ENCODE data around the gene PITRM1.
"Not testable (repeated sequence)": the region's sequence is repeated elsewhere in the genome, so short reads cannot be mapped to it uniquely, and the experiment has no call there.

Gene PITRM1

GRCh38 chr10:3118641-3119091 is 53.9 kb downstream of the PITRM1 start:
- FAIRE-seq = no peak

- no peak for FAIRE-seq
Measured at GRCh38 chr10:3117486-3117885, 55.1 kb downstream of the PITRM1 start.

- no peak for FAIRE-seq
Measured at GRCh38 chr10:3116508-3117100, 56.0 kb downstream of the PITRM1 start.

DNA sequence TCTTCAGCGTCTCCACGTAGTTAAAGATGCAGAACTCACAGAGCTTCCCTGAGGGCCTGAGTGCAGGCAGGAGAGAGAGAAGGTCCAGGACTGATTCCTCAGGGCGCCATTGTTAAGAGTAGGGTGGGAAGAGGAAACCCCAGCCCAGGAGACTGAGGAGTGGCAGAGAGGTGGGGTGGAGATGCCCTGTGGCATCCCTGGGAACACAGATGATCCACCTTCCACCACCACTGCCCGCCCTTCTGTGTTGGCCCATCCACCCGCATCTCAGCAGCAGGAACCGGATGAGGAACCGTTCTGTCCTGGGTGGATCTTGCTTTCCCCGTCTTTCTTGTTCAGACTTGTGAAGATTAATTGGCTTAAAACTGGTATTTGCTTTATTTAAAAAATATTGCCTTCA is 56.9 kb downstream of the PITRM1 start:
- no peak for FAIRE-seq

DNA sequence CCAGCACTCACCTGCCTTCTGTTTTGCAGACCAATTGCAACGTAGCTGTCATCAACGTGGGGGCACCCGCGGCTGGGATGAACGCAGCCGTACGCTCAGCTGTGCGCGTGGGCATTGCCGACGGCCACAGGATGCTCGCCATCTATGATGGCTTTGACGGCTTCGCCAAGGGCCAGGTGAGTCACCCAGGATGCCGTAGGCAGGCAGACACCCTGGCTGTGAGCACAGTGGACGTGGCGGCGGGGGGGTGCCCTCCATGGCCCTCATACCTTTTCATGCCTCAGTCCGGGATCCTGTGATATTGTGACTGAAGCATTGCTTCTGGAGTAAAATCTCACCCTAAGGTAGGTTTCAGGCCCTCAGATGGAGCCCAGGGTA is 59.2 kb downstream of the PITRM1 start:
- FAIRE-seq = no peak

DNA sequence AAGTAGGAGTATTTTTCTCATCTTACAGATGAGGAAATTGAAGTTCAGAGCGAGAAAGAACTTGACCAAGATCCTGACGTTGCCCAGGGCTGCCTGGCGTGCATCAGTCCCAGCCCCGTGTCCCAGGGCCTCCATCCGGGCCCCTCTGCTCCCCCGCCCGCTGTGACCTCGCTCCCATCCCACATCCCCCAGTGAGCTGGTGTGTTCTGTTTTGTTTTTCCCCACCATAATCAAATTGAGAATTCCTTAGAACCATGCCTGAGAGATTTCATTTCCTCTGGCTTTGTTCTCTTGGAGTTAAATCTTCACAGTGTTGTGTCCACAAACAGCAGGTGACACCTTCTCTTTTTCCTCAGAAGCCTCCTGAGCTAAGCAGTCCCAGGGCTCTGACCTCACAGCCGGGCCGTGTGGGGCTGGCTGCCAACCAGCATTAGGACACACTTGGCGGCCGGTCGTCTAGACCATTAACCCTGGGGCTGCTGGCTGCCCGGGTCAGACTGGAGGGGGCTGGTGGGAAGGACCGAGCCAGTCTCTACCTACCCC is 60.9 kb downstream of the PITRM1 start:
- no peak for FAIRE-seq

- FAIRE-seq = no peak
Measured at GRCh38 chr10:3110782-3111620, 61.6 kb downstream of the PITRM1 start.

DNA sequence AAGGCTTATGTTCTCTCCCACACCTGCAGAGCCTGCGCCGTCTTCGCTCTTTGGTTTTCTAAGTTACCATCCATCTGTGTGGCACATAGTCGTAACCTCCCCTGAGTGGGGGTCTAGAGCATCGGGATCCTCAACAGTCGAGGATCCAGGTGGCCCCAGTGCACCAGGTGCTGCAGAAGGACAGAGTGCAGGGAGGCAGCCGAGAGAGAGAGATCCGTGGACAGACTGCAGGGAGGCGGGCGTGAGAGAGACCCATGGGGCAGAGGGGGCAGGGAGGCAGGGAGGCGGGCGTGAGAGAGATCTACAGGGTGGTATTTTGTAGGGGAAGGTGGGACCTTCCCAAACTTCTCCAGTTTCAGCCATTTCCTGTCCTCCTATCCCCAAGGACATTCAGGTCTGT is 62.9 kb downstream of the PITRM1 start:
- FAIRE-seq = no peak

DNA sequence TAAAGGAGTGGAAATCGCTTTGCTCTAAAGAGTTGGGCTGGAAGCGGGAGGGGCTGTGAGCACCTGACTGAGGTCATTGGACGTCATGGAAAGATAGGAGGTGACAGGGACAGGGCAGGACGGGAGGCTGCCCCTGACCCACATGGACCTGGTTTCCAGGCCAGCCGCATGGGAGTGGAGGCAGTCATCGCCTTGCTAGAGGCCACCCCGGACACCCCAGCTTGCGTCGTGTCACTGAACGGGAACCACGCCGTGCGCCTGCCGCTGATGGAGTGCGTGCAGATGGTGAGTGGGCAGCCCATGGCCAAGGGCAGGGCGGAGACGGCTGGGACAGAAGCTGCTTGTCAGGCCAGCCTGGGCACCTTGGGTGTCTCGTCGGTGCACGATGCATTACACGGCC is 63.4 kb downstream of the PITRM1 start:
- FAIRE-seq = no peak

DNA sequence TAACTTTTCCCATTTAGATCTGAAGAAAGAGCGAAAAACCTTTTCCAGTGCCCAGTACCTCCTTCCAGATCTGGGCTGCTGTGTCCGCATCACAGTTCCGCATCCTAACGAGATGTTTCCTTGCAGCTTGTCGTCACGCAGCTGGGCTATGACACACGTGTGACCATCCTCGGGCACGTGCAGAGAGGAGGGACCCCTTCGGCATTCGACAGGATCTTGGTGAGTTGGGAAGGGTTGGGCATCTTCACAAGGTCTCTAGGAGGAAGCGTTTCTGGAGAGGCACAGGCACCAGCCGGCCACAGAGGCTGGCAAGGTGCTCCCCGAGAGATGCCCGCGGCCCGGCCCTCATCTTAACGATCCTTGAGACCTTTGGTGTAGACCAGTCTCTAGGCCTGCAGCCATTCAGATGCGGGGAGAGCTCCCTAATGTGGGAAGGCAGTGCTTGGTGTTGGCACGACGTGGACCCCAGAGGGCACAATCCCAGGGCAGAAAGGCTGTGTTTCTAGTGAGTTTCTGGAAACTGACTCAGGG is 63.9 kb downstream of the PITRM1 start:
- no peak for FAIRE-seq

DNA sequence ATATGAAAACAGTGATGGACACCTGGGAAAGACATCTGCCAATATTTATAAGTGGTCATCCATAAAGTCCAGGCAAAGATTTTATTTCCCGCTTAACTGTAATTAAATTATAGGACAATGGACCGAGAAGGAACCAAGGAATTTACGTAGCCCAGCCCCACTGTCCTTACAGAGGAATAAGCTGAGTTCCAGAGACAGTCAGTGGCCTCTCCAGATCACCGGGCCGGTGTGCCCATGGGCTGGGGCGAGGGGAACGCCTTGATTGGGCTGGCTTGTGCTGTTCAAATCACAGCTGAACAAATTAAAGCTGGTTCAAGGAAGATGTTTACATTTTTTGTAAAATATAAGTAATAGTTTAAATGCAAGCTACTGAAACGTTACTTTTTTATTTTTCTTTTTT is 64.5 kb downstream of the PITRM1 start:
- no peak for FAIRE-seq

GRCh38 chr10:3107426-3107961 is 65.1 kb downstream of the PITRM1 start:
- FAIRE-seq = no peak

- FAIRE-seq = no peak
Measured at GRCh38 chr10:3106928-3107425, 65.6 kb downstream of the PITRM1 start.

- not testable (repeated sequence) for FAIRE-seq
Measured at GRCh38 chr10:3106328-3106727, 66.3 kb downstream of the PITRM1 start.

DNA sequence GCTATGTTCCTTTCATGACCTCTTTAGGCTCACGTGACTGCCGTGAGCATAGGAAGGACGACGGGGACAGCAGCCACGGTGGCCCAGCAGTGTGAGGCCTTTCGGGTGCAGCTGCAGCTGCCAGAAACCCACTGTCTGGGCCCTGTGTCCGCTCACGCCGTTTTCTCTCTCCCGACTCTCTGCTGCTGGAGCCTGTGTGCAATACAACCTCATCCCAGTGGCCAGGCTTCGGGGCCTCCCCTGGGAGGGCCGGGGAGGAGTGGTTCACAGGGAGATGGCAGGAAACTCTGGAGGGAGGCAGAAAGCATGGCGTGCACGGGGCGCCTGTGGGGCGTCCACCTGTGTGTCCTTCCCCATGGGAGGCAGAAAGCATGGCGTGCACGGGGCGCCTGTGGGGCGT is 66.7 kb downstream of the PITRM1 start:
- FAIRE-seq = no peak

DNA sequence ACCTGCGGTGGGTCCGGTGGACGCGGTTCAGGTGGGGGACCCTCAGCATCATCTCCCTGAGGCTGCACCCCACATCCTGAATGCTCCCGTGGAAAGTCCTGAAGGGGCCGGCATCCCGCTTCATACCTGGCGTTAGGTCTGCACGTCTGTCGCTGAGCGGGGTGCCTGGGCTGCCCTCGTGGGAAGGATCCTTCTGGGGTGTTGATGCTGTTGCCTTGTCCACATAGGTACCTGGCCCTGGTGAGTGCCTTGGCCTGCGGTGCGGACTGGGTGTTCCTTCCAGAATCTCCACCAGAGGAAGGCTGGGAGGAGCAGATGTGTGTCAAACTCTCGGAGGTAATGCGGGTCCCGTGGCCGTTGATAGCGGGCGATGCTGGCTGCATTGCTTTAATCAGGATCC is 67.4 kb downstream of the PITRM1 start:
- no peak for FAIRE-seq

DNA sequence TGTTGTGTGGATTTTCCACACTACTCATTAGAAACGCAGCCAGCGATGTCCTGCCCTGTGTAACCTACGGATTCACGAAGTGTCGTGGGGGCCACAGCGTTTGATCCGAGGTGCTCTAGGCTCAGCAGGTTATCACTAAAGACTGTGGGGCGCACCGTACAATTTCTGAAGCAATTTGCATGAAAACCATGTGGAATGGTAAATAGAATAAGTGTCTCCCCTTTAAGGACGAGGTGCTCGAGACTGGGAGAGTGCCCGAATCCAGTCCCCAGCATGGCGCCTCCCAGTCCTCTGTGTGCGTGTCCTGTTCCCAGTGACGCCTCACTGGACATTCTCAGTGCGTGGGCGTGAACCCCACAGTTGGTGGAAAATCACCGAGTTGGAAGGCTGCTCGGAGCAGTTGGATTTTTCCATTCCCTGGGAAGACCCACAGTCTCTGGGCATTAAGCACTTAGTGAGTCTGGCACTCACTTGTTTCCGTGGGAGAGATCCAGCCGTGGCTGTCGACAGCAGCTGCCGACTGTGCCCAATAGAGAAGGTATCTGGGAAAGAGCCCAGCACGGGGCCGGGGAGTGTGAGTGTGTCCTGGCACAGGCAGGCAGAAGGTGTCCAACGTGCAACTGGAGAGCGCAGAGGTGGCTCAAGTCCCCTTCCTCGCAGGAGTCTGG is 68.2 kb downstream of the PITRM1 start:
- no peak for FAIRE-seq

GRCh38 chr10:3103646-3104045 is 68.9 kb downstream of the PITRM1 start:
- FAIRE-seq = no peak

- no peak for FAIRE-seq
Measured at GRCh38 chr10:3102720-3103427, 69.7 kb downstream of the PITRM1 start.

GRCh38 chr10:3100856-3101640 is 71.5 kb downstream of the PITRM1 start:
- FAIRE-seq = no peak

DNA sequence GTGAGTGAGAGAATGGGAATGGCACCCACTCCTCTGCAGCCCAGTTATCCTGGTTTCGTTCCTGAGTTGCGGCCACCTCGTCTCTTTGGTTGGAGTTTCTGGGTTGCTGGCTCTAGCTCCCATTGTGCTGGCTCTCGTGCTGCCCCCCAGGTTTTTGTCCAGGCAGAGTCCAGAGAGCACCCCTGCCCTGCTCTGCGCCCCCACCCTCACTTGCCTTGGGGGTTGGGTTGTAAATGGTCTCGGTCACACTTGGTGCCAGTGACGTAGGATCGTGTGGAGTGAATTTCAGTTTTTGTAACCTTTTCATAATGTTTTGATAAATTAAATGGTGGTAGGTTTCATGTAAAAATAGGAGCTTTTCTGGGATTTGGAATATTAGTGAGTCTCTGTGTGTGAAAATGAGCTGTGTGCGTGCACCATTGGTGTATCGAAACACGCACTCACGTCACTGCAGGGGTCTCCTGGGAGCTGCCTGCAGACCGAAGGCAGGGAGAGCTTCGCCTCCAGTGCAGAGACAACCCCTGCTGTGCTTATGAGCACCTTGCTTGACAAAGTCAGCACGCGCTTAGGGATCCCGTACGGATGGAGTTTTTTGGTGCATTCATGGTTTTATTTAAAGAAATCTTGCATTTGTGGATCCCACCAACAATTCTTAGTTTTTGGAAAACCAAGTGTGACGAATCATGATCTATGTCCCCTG is 72.3 kb downstream of the PITRM1 start:
- FAIRE-seq = no peak
